Globus pallidus (tissue), 1 donor: ENCODE data around the gene HIPK1.

Experiments used
- DNase-seq: peaks from one replicate; pipeline ENCODE4 v3.0.0-alpha.2; 2015; ENCODE audit warnings: low spot score

The HIPK1 gene

GRCh38 chr1:113928941-113929749 lies at the start of gene HIPK1:
HIPK1 (plus strand) TSS chr1:113929324.
- DNase-seq, result peak; percentile 92

- no peak for DNase-seq
Observed at GRCh38 chr1:113879739-113880038, 49.4 kb upstream of the HIPK1 start.

DNA sequence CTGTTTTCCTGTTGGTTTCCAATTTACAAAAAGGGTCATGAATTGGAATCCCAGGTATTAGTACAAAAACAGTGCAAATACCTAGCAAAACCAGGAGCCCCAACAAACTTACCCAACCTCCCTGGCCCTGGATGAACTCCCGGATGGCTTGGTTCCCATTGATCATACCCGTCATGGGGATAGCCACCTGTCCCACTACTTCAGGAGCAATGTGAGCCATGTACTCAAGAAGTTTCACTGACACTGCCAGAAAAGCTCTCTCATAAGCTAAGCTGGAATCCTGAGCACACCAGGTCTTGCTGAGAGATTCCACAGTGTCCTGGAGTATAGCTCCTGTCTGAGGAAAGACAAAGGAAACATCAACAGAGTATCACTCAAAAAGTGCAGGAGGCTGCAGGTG lies 47.5 kb upstream of the HIPK1 start:
- DNase-seq, result no peak

- no peak for DNase-seq
Observed at GRCh38 chr1:113886417-113887401, 42.4 kb upstream of the HIPK1 start.

DNA sequence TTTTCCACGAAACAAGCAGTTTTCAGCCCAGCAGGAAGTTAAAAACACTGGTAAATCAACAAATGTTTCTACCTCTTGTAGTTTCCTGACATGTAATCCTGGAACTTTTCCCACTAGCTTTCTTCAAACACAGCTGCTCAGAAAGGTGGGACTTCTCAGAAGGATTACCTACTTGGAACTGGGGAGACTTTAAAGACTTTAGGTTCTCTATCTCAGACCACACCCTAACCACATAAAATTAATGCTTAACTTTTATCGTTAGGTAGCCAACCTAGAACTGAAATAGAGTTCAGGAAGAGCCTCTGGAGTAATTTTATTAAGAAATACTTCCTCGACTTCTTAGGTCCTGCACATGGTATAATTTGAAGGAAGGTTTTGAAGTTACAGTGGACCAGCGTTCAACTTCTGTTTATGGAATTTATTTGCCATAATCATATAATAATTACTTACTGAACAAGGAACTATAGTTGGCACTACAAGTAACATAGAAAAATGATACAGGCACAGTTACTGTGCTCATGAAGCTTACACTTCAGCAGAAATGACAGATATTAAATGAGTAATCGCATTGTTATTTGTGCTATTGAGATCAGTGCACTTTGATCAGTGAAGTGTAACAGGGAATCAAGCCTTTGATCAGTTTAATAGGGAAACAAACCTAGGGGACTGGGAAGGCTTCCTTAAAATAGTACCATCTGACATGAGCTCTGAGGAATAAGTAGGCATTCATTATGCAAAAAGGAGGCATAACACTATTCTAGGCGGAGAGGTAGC lies 41.5 kb upstream of the HIPK1 start, which contains the start of gene BCL2L15:
BCL2L15 (minus strand) TSS at position 180 of the 774 bp plus-strand sequence. CDS start 206 bp downstream, outside the sequence.
- no peak for DNase-seq

GRCh38 chr1:113890816-113891215 lies 38.3 kb upstream of the HIPK1 start:
- DNase-seq, result no peak

- DNase-seq, result no peak
Observed at GRCh38 chr1:113891631-113892220, 37.4 kb upstream of the HIPK1 start.

DNA sequence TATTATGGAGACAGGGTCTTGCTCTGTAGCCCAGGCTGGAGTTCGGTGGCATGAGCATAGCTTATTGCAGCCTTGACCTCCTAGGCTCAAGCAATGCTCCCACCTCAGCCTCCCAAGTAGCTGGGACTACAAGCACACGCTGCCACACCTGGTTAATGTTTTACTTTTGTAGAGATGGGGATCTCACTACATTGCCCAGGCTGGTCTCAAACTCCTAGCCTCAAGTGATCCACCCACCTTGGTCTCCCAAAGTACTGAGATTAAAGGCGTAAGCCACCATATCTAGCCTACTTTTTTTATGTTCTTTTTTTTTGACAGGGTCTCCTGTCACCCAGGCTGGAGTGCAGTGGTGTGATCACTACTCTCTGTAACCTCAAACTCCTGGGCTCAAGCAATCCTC lies 35.9 kb upstream of the HIPK1 start:
- no peak for DNase-seq

- DNase-seq, result no peak
Observed at GRCh38 chr1:113895098-113895497, 34.0 kb upstream of the HIPK1 start.

- DNase-seq, result no peak
Observed at GRCh38 chr1:113895961-113896360, 33.2 kb upstream of the HIPK1 start.

- DNase-seq, result no peak
Observed at GRCh38 chr1:113898241-113898814, 30.8 kb upstream of the HIPK1 start.

DNA sequence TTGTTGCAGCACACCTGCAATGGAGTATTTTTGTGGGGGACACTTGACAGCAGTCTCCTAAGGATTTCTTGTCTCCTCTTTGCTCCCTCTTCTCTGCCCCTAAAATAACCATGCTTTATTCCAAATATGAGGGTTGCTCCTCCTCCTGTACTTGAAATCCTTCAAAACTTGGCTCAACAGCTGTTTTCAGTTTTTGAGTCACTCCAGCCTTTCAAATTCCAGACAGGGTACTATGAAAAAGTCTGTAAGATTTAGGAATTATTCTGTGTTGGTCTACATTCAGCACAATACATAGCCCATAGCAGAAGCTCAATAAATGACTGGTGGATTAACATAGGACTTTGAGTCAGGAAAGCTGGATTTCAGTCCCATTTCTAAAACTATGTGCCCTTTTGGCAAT lies 30.0 kb upstream of the HIPK1 start:
- DNase-seq, result no peak

DNA sequence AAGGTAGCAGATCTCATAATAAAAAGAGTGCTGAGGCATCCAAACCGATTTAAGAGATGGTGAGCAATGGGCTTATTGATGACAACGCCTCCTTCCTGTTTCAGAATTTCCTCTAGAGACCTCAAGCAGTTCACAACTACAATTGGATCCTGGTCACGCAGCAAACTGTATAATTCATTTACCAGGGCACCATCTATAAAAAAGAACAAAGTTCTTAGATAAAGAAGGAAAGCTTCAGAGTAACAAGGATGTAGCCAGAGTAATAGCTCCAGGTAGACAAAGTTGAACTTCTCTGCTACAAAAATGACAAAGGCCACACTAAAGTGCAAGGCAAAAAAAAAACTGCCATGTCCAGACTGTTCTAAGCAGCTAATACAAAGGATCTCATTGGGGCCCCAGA lies 27.9 kb upstream of the HIPK1 start:
- DNase-seq, result no peak

DNA sequence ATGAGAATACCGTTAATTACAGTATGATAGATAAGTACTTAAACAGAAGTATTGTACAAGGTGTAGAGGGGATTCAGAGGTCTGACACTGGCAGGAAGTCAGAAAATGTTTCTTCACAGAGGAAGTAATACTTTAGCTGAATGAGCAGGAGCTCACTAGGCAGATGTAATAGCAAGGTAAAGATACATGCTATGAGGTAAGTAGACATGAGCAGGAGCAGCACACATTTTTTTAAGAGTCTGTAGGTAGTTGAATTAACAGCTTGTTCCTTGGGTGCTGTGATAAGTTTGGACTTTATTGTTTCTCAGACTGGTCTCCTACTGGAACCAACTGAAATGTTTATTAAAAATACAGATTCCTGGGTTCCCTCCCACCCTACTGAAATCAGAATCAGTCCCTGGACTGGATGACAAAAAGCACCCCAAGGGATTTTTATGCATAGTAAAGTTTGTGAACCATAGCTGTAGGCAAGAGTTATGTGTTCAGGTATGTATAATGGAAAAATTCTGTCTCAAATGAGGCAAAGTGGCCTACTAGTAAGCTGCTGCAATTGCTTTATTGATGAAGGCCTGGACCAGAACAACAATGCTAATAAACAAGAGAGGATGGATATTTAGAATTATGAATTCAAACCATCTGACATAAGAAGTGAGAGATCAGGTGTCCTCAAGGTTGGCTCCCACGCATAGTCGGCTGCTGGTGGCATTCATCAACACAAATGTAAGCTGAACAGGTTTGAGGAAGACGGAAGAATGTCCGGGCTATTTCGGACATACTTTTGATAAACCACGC lies 25.4 kb upstream of the HIPK1 start:
- no peak for DNase-seq

DNA sequence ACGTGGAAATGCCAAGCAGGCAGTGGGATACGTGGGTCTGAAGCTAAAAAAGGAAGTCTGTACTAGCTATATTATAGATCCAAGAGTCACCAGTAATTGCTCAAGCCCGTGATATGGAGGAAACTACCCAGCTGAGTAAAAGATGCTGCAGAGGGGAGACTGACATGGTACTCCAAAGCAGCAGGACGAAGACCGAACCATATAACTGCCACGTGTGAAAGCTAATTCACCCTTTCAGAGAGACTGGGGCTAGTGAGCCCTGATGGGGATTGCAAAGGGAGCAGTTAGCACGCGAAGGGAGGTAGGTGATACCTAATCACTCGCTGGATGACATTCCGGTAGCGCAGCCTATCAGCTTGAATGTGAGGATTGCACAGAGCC lies 24.8 kb upstream of the HIPK1 start:
- no peak for DNase-seq

DNA sequence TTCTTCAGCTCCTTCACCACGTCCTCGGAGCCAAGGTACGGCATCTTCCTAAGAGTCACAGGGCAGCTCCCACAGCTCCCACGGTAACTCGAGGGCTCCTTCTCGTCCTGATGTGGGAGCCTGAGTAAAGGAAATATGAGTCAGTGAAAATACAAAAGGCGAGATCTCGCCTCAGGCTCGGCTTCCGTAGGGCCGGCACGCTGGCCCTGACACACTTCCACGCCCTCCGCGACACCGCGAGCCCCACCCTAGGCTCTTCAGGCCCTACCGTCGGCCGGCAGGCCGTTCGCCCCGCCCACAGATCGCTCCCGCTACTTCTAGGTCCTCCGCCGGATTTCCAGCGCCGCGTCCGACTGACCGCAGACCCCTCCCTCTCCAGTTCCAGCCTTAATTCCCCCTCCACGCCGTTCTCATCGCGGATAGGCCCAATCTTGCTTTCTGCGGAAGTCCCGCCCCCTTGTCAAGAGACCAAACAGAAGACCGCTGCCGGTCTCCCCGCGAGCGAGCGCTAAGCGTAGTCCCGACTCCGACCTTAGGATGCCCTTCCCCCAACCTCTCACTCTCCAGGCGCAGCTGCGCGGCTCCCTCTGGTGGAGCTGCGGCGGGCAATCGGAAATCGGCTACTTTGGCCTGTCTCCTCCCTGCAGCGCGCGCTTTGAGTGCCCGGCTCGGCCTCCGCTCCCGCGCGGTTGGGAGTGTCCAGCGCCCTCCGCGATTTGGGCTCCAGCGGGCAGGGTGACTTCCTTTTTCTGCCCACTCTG lies 24.3 kb upstream of the HIPK1 start, which contains the start of the genes AP4B1 and DCLRE1B:
AP4B1 (minus strand) TSS at position 126 of the 761 bp plus-strand sequence; CDS start at position 44, 82 bp downstream.
DCLRE1B (plus strand) TSS at position 653 of the 761 bp plus-strand sequence. CDS start 261 bp downstream, outside the sequence.
- DNase-seq, result peak; percentile 99

DNA sequence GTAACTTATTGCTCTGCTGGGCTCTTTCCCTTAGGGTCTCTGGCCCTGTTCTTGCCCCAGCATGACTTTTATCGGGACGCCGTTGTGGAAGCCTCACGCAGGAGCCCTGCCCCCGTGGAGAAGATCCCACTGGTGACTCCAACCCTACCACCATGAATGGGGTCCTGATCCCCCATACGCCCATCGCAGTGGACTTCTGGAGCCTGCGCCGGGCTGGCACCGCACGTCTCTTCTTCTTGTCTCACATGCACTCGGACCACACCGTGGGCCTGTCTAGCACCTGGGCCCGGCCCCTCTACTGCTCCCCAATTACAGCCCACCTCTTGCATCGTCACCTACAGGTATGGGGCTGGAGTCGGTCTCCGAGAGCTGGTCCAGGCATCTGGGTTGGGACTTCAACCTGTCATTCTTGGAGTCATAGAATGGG lies 23.7 kb upstream of the HIPK1 start:
- DNase-seq, result no peak

GRCh38 chr1:113912594-113913311 lies 16.4 kb upstream of the HIPK1 start:
- DNase-seq, result peak; percentile 27

DNA sequence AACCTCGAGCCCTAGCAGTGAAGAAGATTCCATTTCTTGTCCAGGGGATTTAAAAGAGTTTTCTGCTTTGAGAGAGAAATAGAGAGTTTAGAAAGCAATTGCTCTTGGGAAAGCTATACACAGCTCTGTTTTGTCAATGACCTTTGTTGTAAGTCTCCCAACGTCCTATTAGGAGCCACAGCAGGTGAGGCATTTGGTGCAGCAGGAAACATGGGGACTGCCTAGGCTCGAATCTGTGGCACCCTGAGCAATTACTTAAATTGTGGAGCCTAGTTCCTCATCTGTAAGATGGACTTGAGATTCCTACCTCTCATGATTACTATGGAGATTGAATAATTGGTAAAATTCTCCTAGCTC lies 15.8 kb upstream of the HIPK1 start:
- DNase-seq, result no peak
